Muscle layer of colon (tissue), 2 donors: ENCODE measurements around the gene TBX15.

ENCODE experiments used
- H3K27ac ChIP-seq: one replicate; pipeline ENCODE4 v1.7.0; 2013; ENCODE audit warnings: low read depth, mild to moderate bottlenecking, low read length, moderate library complexity
- H3K27me3 ChIP-seq, 2 donors: one replicate each; pipeline ENCODE4 v1.7.0; 2013; ENCODE audit warnings: low read length in 2 of 2, mild to moderate bottlenecking in 2 of 2; ENCODE audit not compliant: insufficient read depth in 2 of 2, control insufficient read depth in 1 of 2
- H3K36me3 ChIP-seq: one replicate; pipeline ENCODE4 v1.7.0; 2013; ENCODE audit warnings: mild to moderate bottlenecking, low read length; ENCODE audit not compliant: insufficient read depth
- H3K4me1 ChIP-seq: one replicate; pipeline ENCODE4 v1.7.0; 2013; ENCODE audit warnings: mild to moderate bottlenecking, low read length; ENCODE audit not compliant: insufficient read depth
- H3K4me3 ChIP-seq, 2 donors: one replicate each; pipeline ENCODE4 v1.7.0; 2013; ENCODE audit warnings: low read length in 2 of 2, low read depth in 1 of 2, mild to moderate bottlenecking in 1 of 2, moderate library complexity in 1 of 2
- H3K9ac ChIP-seq: one replicate; pipeline ENCODE4 v1.7.0; 2013; ENCODE audit warnings: low read length
- H3K9me3 ChIP-seq: one replicate; pipeline ENCODE4 v1.7.0; 2013; ENCODE audit warnings: mild to moderate bottlenecking, low read length
- donor health status: abdominal sarcoma.
- donor health status: Adenocarcinoma of cecum.

Gene TBX15

GRCh38 chr1:118990513-118991152, 2.5 kb upstream of the TBX15 start:
- Histone ChIP-seq H3K4me1 (peaks cover 21% of the 10 kb centered on the region), H3K9ac (no peak overlapping the region), H3K36me3 (no peaks in the 10 kb centered on the region), H3K27ac (no peak overlapping the region), H3K9me3 (peaks cover 7% of the 10 kb centered on the region), H3K4me3 (no peak overlapping the region), H3K27me3 (peaks cover 96 to 100% of the 10 kb centered on the region in 2 donors)

- no peaks in the 10 kb centered on the region for H3K36me3 ChIP-seq
- peaks cover 10% of the 10 kb centered on the region for H3K9me3 ChIP-seq
- H3K4me3 ChIP-seq, result no peak overlapping the region
- H3K4me1 ChIP-seq, result peaks cover 27% of the 10 kb centered on the region
- H3K27me3 ChIP-seq, result peaks cover 96 to 100% of the 10 kb centered on the region in 2 donors
- no peak overlapping the region for H3K27ac ChIP-seq
- H3K9ac ChIP-seq, result no peak overlapping the region
These were observed 1.8 kb upstream of the TBX15 start for GRCh38 chr1:118989878-118990378.

- Histone ChIP-seq H3K9me3 (peaks cover 10% of the 10 kb centered on the region), H3K27ac (no peak overlapping the region), H3K9ac (no peak overlapping the region), H3K27me3 (peaks cover 96 to 100% of the 10 kb centered on the region in 2 donors), H3K4me1 (peaks cover 35% of the 10 kb centered on the region), H3K36me3 (no peaks in the 10 kb centered on the region), H3K4me3 (no peak overlapping the region)
These were observed 1.1 kb upstream of the TBX15 start for GRCh38 chr1:118989006-118989815.

- Histone ChIP-seq H3K4me3 (peak overlapping the region; percentile 41 to 47), H3K36me3 (no peaks in the 10 kb centered on the region), H3K9me3 (peaks cover 15% of the 10 kb centered on the region), H3K9ac (no peak overlapping the region), H3K27me3 (peaks cover 97 to 100% of the 10 kb centered on the region in 2 donors), H3K27ac (no peak overlapping the region), H3K4me1 (peaks cover 40% of the 10 kb centered on the region)
These were observed 516 bp downstream of the TBX15 start for GRCh38 chr1:118987468-118988185.

- Histone ChIP-seq H3K36me3 (no peaks in the 10 kb centered on the region), H3K9me3 (peaks cover 10% of the 10 kb centered on the region), H3K9ac (no peak overlapping the region), H3K4me1 (peaks cover 40% of the 10 kb centered on the region), H3K27ac (no peak overlapping the region), H3K27me3 (peaks cover 97 to 100% of the 10 kb centered on the region in 2 donors), H3K4me3 (peak overlapping the region; percentile 41 to 47)
These were observed 1.3 kb downstream of the TBX15 start for GRCh38 chr1:118986555-118987467.

GRCh38 chr1:118985640-118986554, 2.2 kb downstream of the TBX15 start:
- peaks cover 96 to 100% of the 10 kb centered on the region in 2 donors for H3K27me3 ChIP-seq
- peak overlapping the region in 1 of 2 donors; percentile 18 for H3K4me3 ChIP-seq
- no peak overlapping the region for H3K27ac ChIP-seq

GRCh38 chr1:118984722-118985639, 3.2 kb downstream of the TBX15 start:
- no peak overlapping the region for H3K27ac ChIP-seq
- H3K27me3 ChIP-seq, result peaks cover 97 to 100% of the 10 kb centered on the region in 2 donors
- peaks cover 42% of the 10 kb centered on the region for H3K4me1 ChIP-seq
- no peaks in the 10 kb centered on the region for H3K36me3 ChIP-seq
- peak overlapping the region in 1 of 2 donors; percentile 18 for H3K4me3 ChIP-seq
- H3K9me3 ChIP-seq, result peaks cover 11% of the 10 kb centered on the region
- H3K9ac ChIP-seq, result no peak overlapping the region

More at GRCh38 chr1:118985640-118986554, 2.2 kb downstream of the TBX15 start:
- Histone ChIP-seq H3K4me1 (peaks cover 40% of the 10 kb centered on the region), H3K36me3 (no peaks in the 10 kb centered on the region), H3K9ac (no peak overlapping the region), H3K9me3 (peaks cover 10% of the 10 kb centered on the region)

GRCh38 chr1:118984086-118984721, 3.9 kb downstream of the TBX15 start:
- Histone ChIP-seq H3K36me3 (no peaks in the 10 kb centered on the region), H3K9me3 (peaks cover 13% of the 10 kb centered on the region), H3K27ac (no peak overlapping the region), H3K4me1 (peaks cover 48% of the 10 kb centered on the region), H3K9ac (no peak overlapping the region), H3K4me3 (peak overlapping the region in 1 of 2 donors; percentile 16), H3K27me3 (peaks cover 98 to 100% of the 10 kb centered on the region in 2 donors)

- no peak overlapping the region for H3K4me3 ChIP-seq
- H3K9me3 ChIP-seq, result peaks cover 13% of the 10 kb centered on the region
- no peaks in the 10 kb centered on the region for H3K36me3 ChIP-seq
- H3K27me3 ChIP-seq, result peaks cover 98 to 100% of the 10 kb centered on the region in 2 donors
- no peak overlapping the region for H3K9ac ChIP-seq
- peaks cover 47% of the 10 kb centered on the region for H3K4me1 ChIP-seq
- no peak overlapping the region for H3K27ac ChIP-seq
These were observed 4.5 kb downstream of the TBX15 start for GRCh38 chr1:118983558-118984041.
